Measurements from ENCODE around the gene TRABD2B. TPM values are rescaled to one million over a fixed set of nuclear protein-coding genes. Genes with fewer than 3 reads are reported as not detected.

Gene TRABD2B
- total RNA-seq, 2 donors from 2014 or later = 1.1 to 2.1 TPM

DNA sequence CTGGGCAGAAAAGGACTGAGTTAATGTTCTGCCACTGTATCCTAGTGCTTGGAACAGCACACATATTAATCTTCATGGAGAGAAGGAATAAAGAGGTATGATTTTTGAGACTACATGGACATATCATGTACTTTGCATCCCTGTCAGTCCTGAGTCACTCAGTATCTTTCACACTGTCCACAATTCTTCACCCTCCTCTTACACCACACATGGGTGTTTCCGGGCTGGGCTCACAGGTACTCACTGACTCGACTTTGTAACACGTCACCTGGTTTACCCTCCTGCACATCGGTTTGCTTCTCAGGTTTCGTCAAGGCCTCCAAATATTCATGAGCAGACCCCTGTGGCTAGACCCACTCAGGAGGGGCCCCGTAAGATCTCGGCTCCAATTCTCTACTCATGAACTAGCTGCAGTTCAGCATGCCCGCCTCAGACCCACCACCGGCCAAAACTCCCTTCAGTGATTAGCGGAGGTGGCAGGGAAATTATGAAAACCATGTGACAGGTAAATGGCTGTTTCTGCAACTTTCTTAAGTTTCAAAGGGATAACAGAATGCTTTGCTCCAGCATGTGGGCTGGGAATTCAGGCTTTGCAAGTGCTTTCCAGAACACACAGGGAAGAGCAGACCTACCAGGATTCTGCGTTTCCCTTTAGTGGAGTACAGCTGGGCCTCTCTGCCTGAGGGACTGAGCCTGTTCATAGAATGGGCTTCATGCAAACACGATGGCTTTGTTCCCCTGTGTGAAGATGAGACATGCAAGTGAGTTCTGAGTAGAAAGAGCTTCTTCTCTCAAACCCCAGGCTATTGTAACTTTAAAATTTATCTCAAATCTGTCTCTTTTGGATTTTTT is 31.3 kb upstream of the TRABD2B start:
- TF ChIP-seq, protein P1, sequence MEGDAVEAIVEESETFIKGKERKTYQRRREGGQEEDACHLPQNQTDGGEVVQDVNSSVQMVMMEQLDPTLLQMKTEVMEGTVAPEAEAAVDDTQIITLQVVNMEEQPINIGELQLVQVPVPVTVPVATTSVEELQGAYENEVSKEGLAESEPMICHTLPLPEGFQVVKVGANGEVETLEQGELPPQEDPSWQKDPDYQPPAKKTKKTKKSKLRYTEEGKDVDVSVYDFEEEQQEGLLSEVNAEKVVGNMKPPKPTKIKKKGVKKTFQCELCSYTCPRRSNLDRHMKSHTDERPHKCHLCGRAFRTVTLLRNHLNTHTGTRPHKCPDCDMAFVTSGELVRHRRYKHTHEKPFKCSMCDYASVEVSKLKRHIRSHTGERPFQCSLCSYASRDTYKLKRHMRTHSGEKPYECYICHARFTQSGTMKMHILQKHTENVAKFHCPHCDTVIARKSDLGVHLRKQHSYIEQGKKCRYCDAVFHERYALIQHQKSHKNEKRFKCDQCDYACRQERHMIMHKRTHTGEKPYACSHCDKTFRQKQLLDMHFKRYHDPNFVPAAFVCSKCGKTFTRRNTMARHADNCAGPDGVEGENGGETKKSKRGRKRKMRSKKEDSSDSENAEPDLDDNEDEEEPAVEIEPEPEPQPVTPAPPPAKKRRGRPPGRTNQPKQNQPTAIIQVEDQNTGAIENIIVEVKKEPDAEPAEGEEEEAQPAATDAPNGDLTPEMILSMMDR (IDR thresholded peaks at IDR 0.05) = no peak
- no peak for TF ChIP-seq POLR2AphosphoS5 (IDR thresholded peaks at IDR 0.05)
- TF ChIP-seq POLR2A (IDR thresholded peaks at IDR 0.05) = no peak
- intact Hi-C loops (cut with DNase I) = no loop called here
- no peaks in the 10 kb centered on the region for H3K9me3 ChIP-seq
- H3K36me3 ChIP-seq = no peaks in the 10 kb centered on the region
- no peak overlapping the region for H3K4me3 ChIP-seq
- H3K27ac ChIP-seq = no peak overlapping the region
- DNase-seq (ENCODE audit: low spot score) = no peak
- no peaks in the 10 kb centered on the region for H3K27me3 ChIP-seq (replicated peaks; ENCODE audit: insufficient read depth)
- 78% methylated on average over 12 of the region's 12 CpGs for WGBS
- no peaks in the 10 kb centered on the region for H3K4me1 ChIP-seq (replicated peaks)

DNA sequence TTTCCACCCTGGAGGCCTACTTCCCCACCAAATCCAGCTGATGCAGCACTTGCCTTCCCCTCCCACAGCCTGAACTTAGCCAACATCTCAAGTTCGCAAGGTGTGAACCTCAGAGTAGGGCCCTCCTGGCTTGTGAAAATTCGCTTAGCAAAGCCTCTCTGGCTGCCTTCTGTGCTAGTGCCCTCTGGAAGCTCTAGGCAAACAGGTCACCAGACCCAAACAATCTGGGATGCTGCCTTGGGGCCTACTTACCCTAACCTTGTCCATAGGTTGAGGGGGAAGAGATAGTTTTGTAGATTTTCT is 30.3 kb upstream of the TRABD2B start:
- H3K27me3 ChIP-seq (replicated peaks; ENCODE audit: insufficient read depth) = no peaks in the 10 kb centered on the region
- TF ChIP-seq POLR2AphosphoS5 (IDR thresholded peaks at IDR 0.05) (no peak), POLR2A (IDR thresholded peaks at IDR 0.05) (no peak)
- TF ChIP-seq, protein P1 (IDR thresholded peaks at IDR 0.05) = no peak
- H3K27ac ChIP-seq = no peak overlapping the region
- H3K4me1 ChIP-seq (replicated peaks) = no peaks in the 10 kb centered on the region
- 93% methylated on average over 2 of the region's 2 CpGs for WGBS
- intact Hi-C loops (cut with DNase I) = no loop called here
- DNase-seq (ENCODE audit: low spot score) = no peak
- H3K36me3 ChIP-seq = no peaks in the 10 kb centered on the region
- H3K9me3 ChIP-seq = no peaks in the 10 kb centered on the region
- H3K4me3 ChIP-seq = no peak overlapping the region

DNA sequence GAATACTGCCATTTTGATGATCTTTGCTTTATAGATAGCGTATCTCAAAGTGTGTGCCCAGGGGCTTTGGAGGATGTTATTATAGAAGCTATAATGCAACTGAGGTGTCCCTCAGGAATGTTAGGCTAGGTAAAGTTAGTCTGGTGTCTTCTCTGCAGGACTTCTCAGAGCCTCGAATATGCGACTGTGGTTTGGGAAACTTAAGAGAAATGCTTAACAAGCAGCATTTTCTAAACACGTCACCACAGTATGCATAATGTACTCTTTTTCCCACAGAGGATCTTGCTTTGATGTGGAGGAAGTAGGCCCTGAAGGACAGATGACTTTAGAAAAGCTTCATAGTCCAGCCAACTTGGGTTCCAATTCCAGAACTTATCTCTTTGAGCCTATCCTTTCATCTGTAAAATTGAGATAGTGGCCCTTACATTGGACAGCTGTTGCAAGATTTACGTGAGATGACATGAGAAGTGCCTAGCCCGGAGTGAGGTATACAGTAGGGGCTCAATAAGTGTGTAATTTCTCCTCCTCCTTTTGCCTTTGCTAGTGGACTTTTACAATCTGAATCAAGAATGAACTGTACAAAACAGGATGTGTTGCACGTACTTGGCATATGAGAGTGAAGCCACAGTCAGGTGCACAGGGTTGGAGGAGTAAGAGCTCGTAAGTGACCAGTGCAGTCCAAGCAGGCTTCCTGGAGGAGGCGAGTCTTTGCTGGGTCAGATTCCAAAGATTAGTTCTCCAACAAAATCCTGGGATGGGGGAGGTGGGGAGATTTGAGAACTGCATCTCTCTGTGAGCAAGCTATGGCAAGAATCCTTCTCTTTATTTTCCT is 29.7 kb upstream of the TRABD2B start:
- TF ChIP-seq, protein P1 (IDR thresholded peaks at IDR 0.05) = no peak
- TF ChIP-seq POLR2AphosphoS5 (IDR thresholded peaks at IDR 0.05) = no peak
- no peak overlapping the region for H3K27ac ChIP-seq
- no peaks in the 10 kb centered on the region for H3K4me1 ChIP-seq (replicated peaks)
- H3K4me3 ChIP-seq = no peak overlapping the region
- DNase-seq (ENCODE audit: low spot score) = no peak
- no peaks in the 10 kb centered on the region for H3K27me3 ChIP-seq (replicated peaks; ENCODE audit: insufficient read depth)
- H3K36me3 ChIP-seq = no peaks in the 10 kb centered on the region
- 95% methylated on average over 9 of the region's 9 CpGs for WGBS
- intact Hi-C loops (cut with DNase I) = no loop called here
- no peaks in the 10 kb centered on the region for H3K9me3 ChIP-seq

DNA sequence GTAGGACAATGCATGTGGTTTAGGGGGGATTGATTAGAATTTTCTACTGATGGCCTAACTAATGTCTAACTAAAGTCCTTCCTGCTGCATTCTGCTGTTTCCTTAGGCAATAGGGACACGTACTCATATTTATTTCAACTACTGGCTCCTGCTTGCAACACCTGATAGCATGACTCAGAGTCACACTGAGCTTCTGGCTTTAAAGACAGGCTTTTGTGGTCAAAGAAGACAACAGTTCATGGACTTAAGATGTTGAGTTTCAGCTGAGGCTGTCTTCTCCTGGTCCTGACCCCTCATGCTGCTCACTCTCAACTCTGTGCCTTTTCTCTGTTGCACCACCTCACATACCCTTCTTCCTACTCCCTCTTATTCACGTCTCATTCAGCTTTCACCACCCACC is 29.1 kb upstream of the TRABD2B start:
- H3K9me3 ChIP-seq = no peaks in the 10 kb centered on the region
- no peak overlapping the region for H3K27ac ChIP-seq
- intact Hi-C loops (cut with DNase I) = no loop called here
- H3K36me3 ChIP-seq = no peaks in the 10 kb centered on the region
- WGBS = 80% methylated on average over 2 of the region's 2 CpGs
- no peaks in the 10 kb centered on the region for H3K27me3 ChIP-seq (replicated peaks; ENCODE audit: insufficient read depth)
- TF ChIP-seq POLR2A (IDR thresholded peaks at IDR 0.05) (no peak), POLR2AphosphoS5 (IDR thresholded peaks at IDR 0.05) (no peak)
- TF ChIP-seq, protein P1 (IDR thresholded peaks at IDR 0.05) = no peak
- no peaks in the 10 kb centered on the region for H3K4me1 ChIP-seq (replicated peaks)
- no peak for DNase-seq (ENCODE audit: low spot score)
- H3K4me3 ChIP-seq = no peak overlapping the region

Measured in prostate gland (tissue), 2 donors.